ENCODE data around the gene AMN. TPM values are rescaled to one million over a fixed set of nuclear protein-coding genes. Genes with fewer than 3 reads are reported as not detected.

The AMN gene
- total RNA-seq, 3 donors from 2014 or later, result 0.16 to 0.88 (median 0.66) TPM

GRCh38 chr14:102951799-102952198, 29.3 kb downstream of the AMN start:
- no peaks in the 10 kb centered on the region for H3K9me3 ChIP-seq
- no peak overlapping the region for H3K4me3 ChIP-seq
- no peak for DNase-seq (ENCODE audit: low spot score in 2 of 2)
- intact Hi-C loops (cut with DNase I; ENCODE audit: low total_unique reads), result no loop called here
- TF ChIP-seq CTCF (IDR thresholded peaks at IDR 0.05), result no peak
- no peak for TF ChIP-seq POLR2A (IDR thresholded peaks at IDR 0.05)
- no peak for TF ChIP-seq POLR2AphosphoS5 (IDR thresholded peaks at IDR 0.05)
- H3K36me3 ChIP-seq, result peaks cover 13% of the 10 kb centered on the region
- H3K27me3 ChIP-seq, result no peaks in the 10 kb centered on the region
- H3K4me1 ChIP-seq, result no peaks in the 10 kb centered on the region
- H3K27ac ChIP-seq, result no peak overlapping the region

GRCh38 chr14:102952276-102952675, 29.8 kb downstream of the AMN start:
- no peak for DNase-seq (ENCODE audit: low spot score in 2 of 2)
- H3K9me3 ChIP-seq, result no peaks in the 10 kb centered on the region
- intact Hi-C loops (cut with DNase I; ENCODE audit: low total_unique reads), result no loop called here
- no peaks in the 10 kb centered on the region for H3K4me1 ChIP-seq
- TF ChIP-seq POLR2A (IDR thresholded peaks at IDR 0.05), result no peak
- no peaks in the 10 kb centered on the region for H3K27me3 ChIP-seq
- H3K27ac ChIP-seq, result no peak overlapping the region
- H3K36me3 ChIP-seq, result peaks cover 13% of the 10 kb centered on the region
- no peak overlapping the region for H3K4me3 ChIP-seq

GRCh38 chr14:102953100-102953499, 30.6 kb downstream of the AMN start:
- intact Hi-C loops (cut with DNase I; ENCODE audit: low total_unique reads), result no loop called here
- Histone ChIP-seq H3K36me3 (peaks cover 13% of the 10 kb centered on the region), H3K27me3 (no peaks in the 10 kb centered on the region), H3K4me1 (no peaks in the 10 kb centered on the region), H3K27ac (no peak overlapping the region), H3K4me3 (no peak overlapping the region), H3K9me3 (no peaks in the 10 kb centered on the region)
- DNase-seq (ENCODE audit: low spot score in 2 of 2), result no peak
- no peak for TF ChIP-seq POLR2A (IDR thresholded peaks at IDR 0.05)
- TF ChIP-seq POLR2AphosphoS5 (IDR thresholded peaks at IDR 0.05), result no peak
- no peak for TF ChIP-seq CTCF (IDR thresholded peaks at IDR 0.05)

- H3K4me1 ChIP-seq, result no peaks in the 10 kb centered on the region
- no peaks in the 10 kb centered on the region for H3K27me3 ChIP-seq
- H3K27ac ChIP-seq, result no peak overlapping the region
- no peak for DNase-seq (ENCODE audit: low spot score in 2 of 2)
- H3K9me3 ChIP-seq, result no peaks in the 10 kb centered on the region
- intact Hi-C loops (cut with DNase I; ENCODE audit: low total_unique reads), result no loop called here
- no peak overlapping the region for H3K4me3 ChIP-seq
- TF ChIP-seq POLR2A (IDR thresholded peaks at IDR 0.05), result no peak
- no peak for TF ChIP-seq CTCF (IDR thresholded peaks at IDR 0.05)
- TF ChIP-seq POLR2AphosphoS5 (IDR thresholded peaks at IDR 0.05), result no peak
- H3K36me3 ChIP-seq, result peaks cover 7% of the 10 kb centered on the region
These were observed 31.8 kb downstream of the AMN start for GRCh38 chr14:102954081-102954789.

- Histone ChIP-seq H3K9me3 (no peaks in the 10 kb centered on the region), H3K27me3 (no peaks in the 10 kb centered on the region), H3K4me3 (no peak overlapping the region), H3K36me3 (no peaks in the 10 kb centered on the region), H3K4me1 (no peaks in the 10 kb centered on the region), H3K27ac (no peak overlapping the region)
- no peak for DNase-seq (ENCODE audit: low spot score in 2 of 2)
- TF ChIP-seq POLR2AphosphoS5 (IDR thresholded peaks at IDR 0.05) (no peak), POLR2A (IDR thresholded peaks at IDR 0.05) (no peak), CTCF (IDR thresholded peaks at IDR 0.05) (no peak)
- intact Hi-C loops (cut with DNase I; ENCODE audit: low total_unique reads), result no loop called here
These were observed 33.4 kb downstream of the AMN start for GRCh38 chr14:102955636-102956408.

Measured in breast epithelium (tissue), 4 donors.